ENCODE measurements around the gene ROR2.

ROR2 gene

DNA sequence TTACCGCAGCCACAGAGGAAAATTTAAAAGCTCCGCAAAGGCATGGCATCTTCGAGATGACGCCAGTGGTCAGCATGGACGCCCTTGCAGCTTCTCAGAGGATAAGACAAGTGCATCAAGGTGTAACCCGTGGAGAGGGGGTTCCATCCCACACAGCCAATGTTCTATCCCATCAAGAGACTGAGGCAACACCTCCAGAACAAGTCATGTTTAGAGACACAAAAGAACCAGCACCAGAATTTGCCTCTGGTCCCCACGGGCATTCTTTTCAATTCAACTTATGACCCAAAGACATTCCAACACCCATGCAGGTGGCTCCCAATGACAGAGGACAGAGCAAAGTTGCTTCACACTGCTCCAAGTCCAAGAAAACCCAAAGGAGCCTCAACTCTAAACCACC lies 20.7 kb downstream of the ROR2 start:
- Histone ChIP-seq H3K27me3 (ENCODE audit: insufficient read depth, low read length, poor library complexity) (no peaks in the 10 kb centered on the region), H3K79me2 (ENCODE audit: insufficient read depth, low read length) (no peaks in the 10 kb centered on the region), H3K27ac (ENCODE audit: low read length) (no peak overlapping the region), H3K4me2 (ENCODE audit: insufficient read depth, low read length) (no peak overlapping the region), H3K36me3 (ENCODE audit: insufficient read depth, low read length) (no peaks in the 10 kb centered on the region), H2AFZ (ENCODE audit: low read depth, low read length) (no peak overlapping the region), H3K4me1 (ENCODE audit: insufficient read depth, low read length) (no peaks in the 10 kb centered on the region), H3K4me3 (ENCODE audit: low read depth in 1 of 2, low read length in 2 of 2) (no peak overlapping the region), H3K9me3 (ENCODE audit: insufficient read depth, low read length, severe bottlenecking) (peaks cover 22% of the 10 kb centered on the region), H3K9ac (ENCODE audit: low read depth, low read length) (no peak overlapping the region), H4K20me1 (ENCODE audit: insufficient read depth, low read length) (no peaks in the 10 kb centered on the region)
- ATAC-seq (ENCODE audit: insufficient read depth, low read depth), result no peak
- no peak for DNase-seq
- TF ChIP-seq CTCF (IDR thresholded peaks at IDR 0.05; ENCODE audit: borderline replicate concordance, extremely low read depth, low read length, poor library complexity, severe bottlenecking) (no peak), EZH2 (IDR thresholded peaks at IDR 0.05; ENCODE audit: borderline replicate concordance, low read depth, low read length, severe bottlenecking) (no peak)

- Histone ChIP-seq H4K20me1 (ENCODE audit: insufficient read depth, low read length) (no peaks in the 10 kb centered on the region), H3K4me1 (ENCODE audit: insufficient read depth, low read length) (no peaks in the 10 kb centered on the region), H3K4me3 (ENCODE audit: low read depth in 1 of 2, low read length in 2 of 2) (no peak overlapping the region), H3K9me3 (ENCODE audit: insufficient read depth, low read length, severe bottlenecking) (peaks cover 22% of the 10 kb centered on the region), H3K27me3 (ENCODE audit: insufficient read depth, low read length, poor library complexity) (no peaks in the 10 kb centered on the region), H3K4me2 (ENCODE audit: insufficient read depth, low read length) (no peak overlapping the region), H3K27ac (ENCODE audit: low read length) (no peak overlapping the region), H3K9ac (ENCODE audit: low read depth, low read length) (no peak overlapping the region), H3K79me2 (ENCODE audit: insufficient read depth, low read length) (no peaks in the 10 kb centered on the region), H2AFZ (ENCODE audit: low read depth, low read length) (no peak overlapping the region), H3K36me3 (ENCODE audit: insufficient read depth, low read length) (no peaks in the 10 kb centered on the region)
- ATAC-seq (ENCODE audit: insufficient read depth, low read depth) (no peak), DNase-seq (no peak)
- no peak for TF ChIP-seq CTCF (IDR thresholded peaks at IDR 0.05; ENCODE audit: borderline replicate concordance, extremely low read depth, low read length, poor library complexity, severe bottlenecking)
- no peak for TF ChIP-seq EZH2 (IDR thresholded peaks at IDR 0.05; ENCODE audit: borderline replicate concordance, low read depth, low read length, severe bottlenecking)
These were observed 22.0 kb downstream of the ROR2 start for GRCh38 chr9:91927922-91928510.

DNA sequence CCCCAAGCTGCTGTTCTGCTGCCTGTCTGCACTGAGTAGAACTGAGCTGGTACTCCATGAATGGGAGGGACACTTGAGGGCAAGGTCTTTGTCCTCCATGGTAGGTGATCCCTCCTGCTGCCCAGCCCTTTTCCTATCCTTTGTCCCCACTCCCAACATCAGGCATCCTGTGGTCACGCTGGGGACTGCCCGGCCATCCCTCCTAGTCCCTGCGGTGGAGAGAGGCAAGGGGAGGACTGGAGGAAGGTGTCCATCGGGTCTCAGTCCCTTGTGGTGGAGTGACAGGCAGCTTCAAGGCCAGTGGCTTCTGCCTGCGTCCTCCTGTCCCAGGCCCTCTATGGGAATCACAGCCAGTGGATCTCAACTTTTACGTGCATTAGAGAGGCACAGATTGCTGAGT lies 25.9 kb downstream of the ROR2 start:
- peaks cover 1% of the 10 kb centered on the region for H3K9me3 ChIP-seq (ENCODE audit: insufficient read depth, low read length, severe bottlenecking)
- no peak overlapping the region for H3K4me3 ChIP-seq (ENCODE audit: low read depth in 1 of 2, low read length in 2 of 2)
- no peaks in the 10 kb centered on the region for H3K4me1 ChIP-seq (ENCODE audit: insufficient read depth, low read length)
- no peaks in the 10 kb centered on the region for H3K36me3 ChIP-seq (ENCODE audit: insufficient read depth, low read length)
- no peaks in the 10 kb centered on the region for H3K27me3 ChIP-seq (ENCODE audit: insufficient read depth, low read length, poor library complexity)
- no peak overlapping the region for H3K4me2 ChIP-seq (ENCODE audit: insufficient read depth, low read length)
- H3K79me2 ChIP-seq (ENCODE audit: insufficient read depth, low read length), result no peaks in the 10 kb centered on the region
- H3K27ac ChIP-seq (ENCODE audit: low read length), result no peak overlapping the region
- ATAC-seq (ENCODE audit: insufficient read depth, low read depth) (no peak), DNase-seq (no peak)
- H2AFZ ChIP-seq (ENCODE audit: low read depth, low read length), result no peak overlapping the region
- no peaks in the 10 kb centered on the region for H4K20me1 ChIP-seq (ENCODE audit: insufficient read depth, low read length)
- H3K9ac ChIP-seq (ENCODE audit: low read depth, low read length), result no peak overlapping the region
- TF ChIP-seq EZH2 (IDR thresholded peaks at IDR 0.05; ENCODE audit: borderline replicate concordance, low read depth, low read length, severe bottlenecking) (no peak), CTCF (IDR thresholded peaks at IDR 0.05; ENCODE audit: borderline replicate concordance, extremely low read depth, low read length, poor library complexity, severe bottlenecking) (no peak)

DNA sequence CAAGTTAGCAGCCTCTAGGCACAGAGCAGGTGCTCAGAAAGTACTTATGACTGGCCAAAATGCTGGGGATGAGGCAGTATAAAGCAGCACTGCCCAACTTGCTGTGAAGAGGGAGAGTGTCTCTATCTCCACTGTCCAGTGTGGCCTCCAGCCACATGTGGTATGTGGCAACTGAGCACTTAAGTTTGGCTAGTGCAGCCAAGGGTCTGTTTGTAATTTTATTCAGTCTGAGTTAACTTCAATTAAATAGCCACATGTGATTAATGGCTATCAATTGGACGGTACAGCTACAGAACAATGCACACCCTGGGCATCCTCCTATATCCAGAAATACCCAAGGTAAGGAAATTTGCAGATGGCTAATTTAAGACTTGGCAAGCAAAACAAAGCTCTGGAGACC lies 26.9 kb downstream of the ROR2 start:
- Histone ChIP-seq H3K27me3 (ENCODE audit: insufficient read depth, low read length, poor library complexity) (no peaks in the 10 kb centered on the region), H3K4me3 (ENCODE audit: low read depth in 1 of 2, low read length in 2 of 2) (no peak overlapping the region), H3K9ac (ENCODE audit: low read depth, low read length) (no peak overlapping the region), H4K20me1 (ENCODE audit: insufficient read depth, low read length) (no peaks in the 10 kb centered on the region), H3K27ac (ENCODE audit: low read length) (no peak overlapping the region), H3K4me1 (ENCODE audit: insufficient read depth, low read length) (no peaks in the 10 kb centered on the region), H3K36me3 (ENCODE audit: insufficient read depth, low read length) (no peaks in the 10 kb centered on the region), H3K79me2 (ENCODE audit: insufficient read depth, low read length) (no peaks in the 10 kb centered on the region), H3K4me2 (ENCODE audit: insufficient read depth, low read length) (no peak overlapping the region), H2AFZ (ENCODE audit: low read depth, low read length) (no peak overlapping the region), H3K9me3 (ENCODE audit: insufficient read depth, low read length, severe bottlenecking) (no peaks in the 10 kb centered on the region)
- no peak for TF ChIP-seq EZH2 (IDR thresholded peaks at IDR 0.05; ENCODE audit: borderline replicate concordance, low read depth, low read length, severe bottlenecking)
- no peak for TF ChIP-seq CTCF (IDR thresholded peaks at IDR 0.05; ENCODE audit: borderline replicate concordance, extremely low read depth, low read length, poor library complexity, severe bottlenecking)
- ATAC-seq (ENCODE audit: insufficient read depth, low read depth), result no peak
- no peak for DNase-seq
